ENCODE results near the gene NAGK.
A peak's percentile ranks its signal among the peaks of the same experiment; 100 is the strongest.

Gene NAGK

DNA sequence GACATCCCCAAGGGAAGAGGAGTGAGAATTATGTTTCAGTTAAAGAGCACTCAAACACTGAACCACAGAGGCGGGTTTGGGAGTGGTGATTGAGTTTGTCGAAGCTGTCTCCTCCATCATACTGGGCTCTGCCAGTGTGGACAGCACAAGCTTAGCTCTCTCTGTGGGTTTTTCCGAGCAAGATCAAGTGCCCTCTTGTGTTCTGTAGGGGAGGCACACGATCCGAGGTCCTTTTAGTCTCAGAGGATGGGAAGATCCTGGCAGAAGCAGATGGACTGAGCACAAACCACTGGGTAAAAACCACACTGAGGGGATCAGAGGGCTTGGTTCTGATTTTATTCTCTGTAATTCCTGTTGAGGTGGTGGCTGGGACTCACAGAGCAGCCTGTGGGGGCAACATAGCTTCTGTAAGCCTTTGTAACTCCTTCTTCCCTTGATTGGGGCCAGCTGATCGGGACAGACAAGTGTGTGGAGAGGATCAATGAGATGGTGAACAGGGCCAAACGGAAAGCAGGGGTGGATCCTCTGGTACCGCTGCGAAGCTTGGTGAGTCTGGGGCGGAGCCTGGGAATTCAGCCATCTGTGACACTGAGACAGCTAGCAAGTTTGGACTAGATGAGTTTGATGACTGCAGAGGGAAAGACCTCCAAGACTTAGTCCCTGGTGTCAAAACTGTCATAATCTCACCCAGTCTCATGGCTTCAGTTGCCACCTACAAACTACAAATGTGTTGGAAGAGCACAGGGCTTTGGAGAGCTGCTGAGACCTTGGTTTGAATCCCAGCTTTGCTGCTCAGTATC lies 2.0 kb downstream of the NAGK start:
- Histone ChIP-seq H3K4me3 (ENCODE audit: low read depth, low read length) (no peak overlapping the region), H3K18ac (ENCODE audit: low read length) (peak overlapping the region; percentile 43), H4K91ac (ENCODE audit: low read depth, low read length) (peak overlapping the region; percentile 11), H3K27ac (ENCODE audit: low read depth, low read length) (no peak overlapping the region), H3K14ac (ENCODE audit: low read length) (no peak overlapping the region), H3K27me3 (ENCODE audit: insufficient read depth, low read length) (no peaks in the 10 kb centered on the region), H3K23ac (ENCODE audit: low read length) (no peak overlapping the region), H2BK120ac (ENCODE audit: insufficient read depth, low read length, poor library complexity) (no peak overlapping the region), H3K4me1 (ENCODE audit: control insufficient read depth in 1 of 2, insufficient read depth in 2 of 2, low read length in 2 of 2) (peaks cover 4 to 6% of the 10 kb centered on the region in 2 experiments), H3K4ac (ENCODE audit: low read depth, low read length) (peak overlapping the region; percentile 65), H2AK5ac (ENCODE audit: low read length) (no peak overlapping the region), H2BK12ac (ENCODE audit: low read length) (peak overlapping the region; percentile 9), H3K4me2 (ENCODE audit: low read length) (no peak overlapping the region), H2BK5ac (ENCODE audit: low read depth, low read length, poor library complexity) (no peak overlapping the region), H3K36me3 (ENCODE audit: control insufficient read depth in 1 of 2, insufficient read depth in 2 of 2, low read length in 2 of 2) (peaks cover 32% of the 10 kb centered on the region in 2 experiments), H3K79me1 (ENCODE audit: low read length) (peaks cover 10% of the 10 kb centered on the region), H3K9me3 (ENCODE audit: insufficient read depth, low read depth, low read length) (no peaks in the 10 kb centered on the region), H3K9ac (ENCODE audit: low read length) (no peak overlapping the region), H3K79me2 (ENCODE audit: control insufficient read depth, insufficient read depth, low read length, poor library complexity) (peaks cover 16% of the 10 kb centered on the region), H2AFZ (ENCODE audit: insufficient read depth, low read length, poor library complexity) (no peak overlapping the region), H4K8ac (ENCODE audit: low read depth, low read length) (no peak overlapping the region), H4K12ac (ENCODE audit: low read depth, low read length) (no peak overlapping the region)
- peak; percentile 41 to 70 for DNase-seq
- WGBS (ENCODE audit: extremely low coverage, insufficient coverage, insufficient read length): no CpG with 5 or more reads among the region's 10 CpGs

DNA sequence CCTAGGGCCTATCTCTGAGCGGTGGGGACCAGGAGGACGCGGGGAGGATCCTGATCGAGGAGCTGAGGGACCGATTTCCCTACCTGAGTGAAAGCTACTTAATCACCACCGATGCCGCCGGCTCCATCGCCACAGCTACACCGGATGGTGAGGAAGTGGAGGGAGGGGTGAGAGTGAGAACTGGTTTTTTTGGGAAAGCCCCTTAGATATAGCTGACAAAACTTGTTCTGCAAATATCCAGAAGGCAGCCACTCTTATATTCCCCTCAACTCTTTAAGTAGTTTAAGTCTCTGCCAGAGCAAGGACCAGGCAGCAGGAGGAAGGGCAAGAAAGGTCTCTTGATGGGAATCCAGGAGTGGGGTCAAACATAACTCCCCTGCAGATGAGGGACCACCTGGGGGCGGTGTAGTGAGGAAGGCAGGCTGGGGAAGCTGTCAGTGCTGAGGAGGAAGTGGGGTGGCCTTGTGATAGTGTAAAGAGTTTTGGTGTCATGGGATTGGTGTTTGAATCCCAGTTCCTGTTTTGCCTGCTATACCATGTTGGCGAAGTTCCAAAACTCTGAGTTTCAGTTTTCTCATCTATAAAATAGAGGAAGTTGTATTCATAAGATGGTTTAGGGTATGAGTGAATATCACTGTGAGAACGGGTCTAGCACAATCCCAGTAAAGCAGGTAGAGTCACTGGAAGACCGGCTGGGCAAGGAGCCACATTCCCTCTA lies 3.4 kb downstream of the NAGK start:
- Histone ChIP-seq H2BK12ac (ENCODE audit: low read length) (no peak overlapping the region), H3K23ac (ENCODE audit: low read length) (no peak overlapping the region), H3K4me3 (ENCODE audit: low read depth, low read length) (no peak overlapping the region), H3K4ac (ENCODE audit: low read depth, low read length) (no peak overlapping the region), H3K9me3 (ENCODE audit: insufficient read depth, low read depth, low read length) (no peaks in the 10 kb centered on the region), H3K36me3 (ENCODE audit: control insufficient read depth in 1 of 2, insufficient read depth in 2 of 2, low read length in 2 of 2) (peaks cover 41 to 44% of the 10 kb centered on the region in 2 experiments), H3K79me1 (ENCODE audit: low read length) (peaks cover 10% of the 10 kb centered on the region), H4K8ac (ENCODE audit: low read depth, low read length) (no peak overlapping the region), H3K79me2 (ENCODE audit: control insufficient read depth, insufficient read depth, low read length, poor library complexity) (peaks cover 16% of the 10 kb centered on the region), H2BK5ac (ENCODE audit: low read depth, low read length, poor library complexity) (no peak overlapping the region), H3K4me2 (ENCODE audit: low read length) (no peak overlapping the region), H3K27ac (ENCODE audit: low read depth, low read length) (no peak overlapping the region), H2AFZ (ENCODE audit: insufficient read depth, low read length, poor library complexity) (no peak overlapping the region), H3K9ac (ENCODE audit: low read length) (no peak overlapping the region), H4K91ac (ENCODE audit: low read depth, low read length) (no peak overlapping the region), H2AK5ac (ENCODE audit: low read length) (no peak overlapping the region), H3K4me1 (ENCODE audit: control insufficient read depth in 1 of 2, insufficient read depth in 2 of 2, low read length in 2 of 2) (peaks cover 4 to 6% of the 10 kb centered on the region in 2 experiments), H2BK120ac (ENCODE audit: insufficient read depth, low read length, poor library complexity) (no peak overlapping the region), H3K14ac (ENCODE audit: low read length) (no peak overlapping the region), H4K12ac (ENCODE audit: low read depth, low read length) (no peak overlapping the region), H3K18ac (ENCODE audit: low read length) (peak overlapping the region; percentile 30), H3K27me3 (ENCODE audit: insufficient read depth, low read length) (no peaks in the 10 kb centered on the region)
- DNase-seq: peak in 1 of 2 donors; percentile 49
- no CpG with 5 or more reads among the region's 14 CpGs for whole genome bisulfite sequencing (ENCODE audit: extremely low coverage, insufficient coverage, insufficient read length)

DNA sequence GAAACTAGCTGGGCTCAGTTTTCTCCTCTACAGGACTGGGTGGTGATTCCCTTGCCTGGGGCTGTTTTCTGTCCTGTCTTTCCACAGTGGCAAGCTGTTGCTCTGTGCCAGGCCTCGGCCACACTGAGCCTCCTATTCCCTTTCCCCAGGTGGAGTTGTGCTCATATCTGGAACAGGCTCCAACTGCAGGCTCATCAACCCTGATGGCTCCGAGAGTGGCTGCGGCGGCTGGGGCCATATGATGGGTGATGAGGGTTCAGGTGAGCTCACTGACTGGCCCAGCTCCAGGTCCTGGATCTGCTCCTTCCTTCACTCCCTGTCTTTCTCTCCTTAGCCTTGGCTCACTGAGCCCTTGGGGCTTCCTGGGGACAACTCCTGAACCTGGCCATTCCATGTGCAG lies 4.0 kb downstream of the NAGK start:
- peaks cover 16% of the 10 kb centered on the region for H3K79me2 ChIP-seq (ENCODE audit: control insufficient read depth, insufficient read depth, low read length, poor library complexity)
- H3K4me3 ChIP-seq (ENCODE audit: low read depth, low read length): no peak overlapping the region
- no peak overlapping the region for H2BK12ac ChIP-seq (ENCODE audit: low read length)
- no peak overlapping the region for H4K91ac ChIP-seq (ENCODE audit: low read depth, low read length)
- H3K4me1 ChIP-seq (ENCODE audit: control insufficient read depth in 1 of 2, insufficient read depth in 2 of 2, low read length in 2 of 2): peaks cover 3 to 5% of the 10 kb centered on the region in 2 experiments
- H3K27ac ChIP-seq (ENCODE audit: low read depth, low read length): no peak overlapping the region
- H3K27me3 ChIP-seq (ENCODE audit: insufficient read depth, low read length): no peaks in the 10 kb centered on the region
- no peak overlapping the region for H2BK5ac ChIP-seq (ENCODE audit: low read depth, low read length, poor library complexity)
- peaks cover 9% of the 10 kb centered on the region for H3K79me1 ChIP-seq (ENCODE audit: low read length)
- H3K18ac ChIP-seq (ENCODE audit: low read length): peak overlapping the region; percentile 8
- H3K36me3 ChIP-seq (ENCODE audit: control insufficient read depth in 1 of 2, insufficient read depth in 2 of 2, low read length in 2 of 2): peaks cover 47 to 50% of the 10 kb centered on the region in 2 experiments
- no peak overlapping the region for H2AK5ac ChIP-seq (ENCODE audit: low read length)
- H3K9me3 ChIP-seq (ENCODE audit: insufficient read depth, low read depth, low read length): no peaks in the 10 kb centered on the region
- no peak for DNase-seq
- no CpG with 5 or more reads among the region's 4 CpGs for WGBS (ENCODE audit: extremely low coverage, insufficient coverage, insufficient read length)
- no peak overlapping the region for H3K4ac ChIP-seq (ENCODE audit: low read depth, low read length)
- no peak overlapping the region for H4K8ac ChIP-seq (ENCODE audit: low read depth, low read length)
- no peak overlapping the region for H3K9ac ChIP-seq (ENCODE audit: low read length)
- no peak overlapping the region for H3K23ac ChIP-seq (ENCODE audit: low read length)
- H3K14ac ChIP-seq (ENCODE audit: low read length): no peak overlapping the region
- no peak overlapping the region for H2AFZ ChIP-seq (ENCODE audit: insufficient read depth, low read length, poor library complexity)
- H4K12ac ChIP-seq (ENCODE audit: low read depth, low read length): no peak overlapping the region
- H2BK120ac ChIP-seq (ENCODE audit: insufficient read depth, low read length, poor library complexity): no peak overlapping the region
- no peak overlapping the region for H3K4me2 ChIP-seq (ENCODE audit: low read length)

DNA sequence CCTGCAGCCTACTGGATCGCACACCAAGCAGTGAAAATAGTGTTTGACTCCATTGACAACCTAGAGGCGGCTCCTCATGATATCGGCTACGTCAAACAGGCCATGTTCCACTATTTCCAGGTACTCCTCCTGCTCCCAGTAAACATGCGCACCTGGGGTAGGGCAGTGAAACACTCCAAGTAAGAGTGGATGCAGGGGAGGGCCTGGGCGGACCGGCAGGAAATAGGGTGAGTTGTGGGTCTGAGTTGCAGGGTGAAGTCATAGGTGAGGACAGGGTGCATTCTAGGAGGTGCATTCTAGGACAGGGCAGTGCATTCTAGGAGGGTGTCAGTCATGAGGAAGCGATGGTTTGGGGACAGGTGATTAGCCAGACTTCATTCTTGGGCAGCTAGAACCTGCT lies 5.0 kb downstream of the NAGK start:
- DNase-seq: no peak

More for the DNA sequence above, 5.0 kb downstream of the NAGK start:
- H3K79me1 ChIP-seq (ENCODE audit: low read length): peaks cover 2% of the 10 kb centered on the region
- no CpG with 5 or more reads among the region's 8 CpGs for WGBS (ENCODE audit: extremely low coverage, insufficient coverage, insufficient read length)
- peaks cover 0 to 3% of the 10 kb centered on the region in 2 experiments for H3K4me1 ChIP-seq (ENCODE audit: control insufficient read depth in 1 of 2, insufficient read depth in 2 of 2, low read length in 2 of 2)
- no peak overlapping the region for H2BK120ac ChIP-seq (ENCODE audit: insufficient read depth, low read length, poor library complexity)
- H3K27me3 ChIP-seq (ENCODE audit: insufficient read depth, low read length): no peaks in the 10 kb centered on the region
- H3K4me3 ChIP-seq (ENCODE audit: low read depth, low read length): no peak overlapping the region
- H4K91ac ChIP-seq (ENCODE audit: low read depth, low read length): no peak overlapping the region
- peaks cover 9% of the 10 kb centered on the region for H3K79me2 ChIP-seq (ENCODE audit: control insufficient read depth, insufficient read depth, low read length, poor library complexity)
- no peak overlapping the region for H2AFZ ChIP-seq (ENCODE audit: insufficient read depth, low read length, poor library complexity)
- peak overlapping the region; percentile 0 for H3K18ac ChIP-seq (ENCODE audit: low read length)
- H3K9me3 ChIP-seq (ENCODE audit: insufficient read depth, low read depth, low read length): no peaks in the 10 kb centered on the region
- H4K12ac ChIP-seq (ENCODE audit: low read depth, low read length): no peak overlapping the region
- H3K9ac ChIP-seq (ENCODE audit: low read length): peak overlapping the region; percentile 41
- no peak overlapping the region for H4K8ac ChIP-seq (ENCODE audit: low read depth, low read length)
- H3K23ac ChIP-seq (ENCODE audit: low read length): no peak overlapping the region
- no peak overlapping the region for H2BK12ac ChIP-seq (ENCODE audit: low read length)
- no peak overlapping the region for H2BK5ac ChIP-seq (ENCODE audit: low read depth, low read length, poor library complexity)
- H3K4ac ChIP-seq (ENCODE audit: low read depth, low read length): no peak overlapping the region
- H2AK5ac ChIP-seq (ENCODE audit: low read length): no peak overlapping the region
- H3K36me3 ChIP-seq (ENCODE audit: control insufficient read depth in 1 of 2, insufficient read depth in 2 of 2, low read length in 2 of 2): peaks cover 55 to 60% of the 10 kb centered on the region in 2 experiments
- no peak overlapping the region for H3K27ac ChIP-seq (ENCODE audit: low read depth, low read length)
- no peak overlapping the region for H3K14ac ChIP-seq (ENCODE audit: low read length)
- H3K4me2 ChIP-seq (ENCODE audit: low read length): no peak overlapping the region

Data from trophoblast cell (in vitro differentiated cells and primary cell).